Activated T-cell treated with anti-CD3 and anti-CD28 coated beads, Interleukin-2, amount 50 U/mL, for 1 hour (primary cell): ENCODE data around the gene AHI1.
"Not testable (repeated sequence)": the region's sequence is repeated elsewhere in the genome, so short reads cannot be mapped to it uniquely, and the experiment has no call there.

Source experiments
- DNase-seq: peaks from one replicate; pipeline ENCODE4 v3.0.0-alpha.2; 2020

AHI1 gene

DNA sequence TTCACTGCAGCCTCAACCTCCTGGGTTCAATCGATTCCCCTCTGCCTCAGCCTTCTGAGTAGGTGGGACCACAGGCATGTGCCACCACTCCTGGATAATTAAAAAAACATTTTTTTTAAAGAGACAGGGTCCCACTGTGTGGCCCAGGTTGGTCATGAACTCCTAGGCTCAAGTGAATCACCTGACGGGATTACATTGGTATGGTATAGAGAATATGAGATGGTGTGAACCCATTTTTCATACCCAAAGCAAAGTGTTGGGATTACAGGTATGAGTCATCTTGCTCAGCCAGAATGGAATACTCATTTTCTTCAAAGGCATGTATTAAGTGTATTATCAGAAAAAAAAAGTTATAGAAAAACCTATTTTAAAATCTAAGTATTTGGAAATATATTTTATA lies 114.2 kb downstream of the AHI1 start:
- no peak for DNase-seq

DNA sequence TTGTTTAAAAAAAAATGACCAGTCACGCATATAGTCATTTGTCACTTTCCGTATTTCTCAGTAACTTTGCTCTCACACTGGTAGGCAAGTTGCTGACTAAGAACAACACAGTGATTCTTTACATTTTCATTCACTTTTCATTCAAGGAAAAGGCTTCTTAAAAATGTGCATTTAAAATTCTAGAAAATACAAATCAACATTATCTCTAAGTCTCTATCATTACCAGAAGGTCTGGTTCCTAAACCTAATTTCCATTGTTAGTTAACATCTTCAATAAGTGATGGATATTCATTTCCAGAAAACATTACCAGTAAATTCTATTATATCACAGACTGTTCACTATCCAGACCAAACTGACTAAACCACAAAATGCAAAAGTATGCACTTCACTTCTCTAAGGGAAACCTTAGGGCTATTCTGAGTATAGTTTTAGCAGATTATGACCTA lies 115.3 kb downstream of the AHI1 start:
- no peak for DNase-seq

DNA sequence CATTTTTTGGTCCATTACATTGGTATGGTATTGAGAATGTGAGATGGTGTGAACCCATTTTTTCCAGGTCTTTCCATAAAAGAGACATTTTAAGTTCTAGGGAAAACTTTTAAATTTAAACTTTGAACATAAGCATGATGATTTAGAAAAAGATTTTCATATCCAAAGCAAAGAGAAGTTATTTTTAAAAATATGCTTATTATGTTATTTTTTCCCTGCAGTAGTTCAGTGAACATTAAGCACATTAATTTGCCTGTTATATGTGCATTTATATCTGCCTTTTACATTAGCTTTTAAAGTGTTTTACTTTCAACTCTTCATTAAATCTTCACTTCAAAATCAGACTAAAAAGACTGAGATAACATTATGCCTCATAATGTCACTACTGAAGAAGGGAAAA lies 116.7 kb downstream of the AHI1 start:
- DNase-seq = no peak

DNA sequence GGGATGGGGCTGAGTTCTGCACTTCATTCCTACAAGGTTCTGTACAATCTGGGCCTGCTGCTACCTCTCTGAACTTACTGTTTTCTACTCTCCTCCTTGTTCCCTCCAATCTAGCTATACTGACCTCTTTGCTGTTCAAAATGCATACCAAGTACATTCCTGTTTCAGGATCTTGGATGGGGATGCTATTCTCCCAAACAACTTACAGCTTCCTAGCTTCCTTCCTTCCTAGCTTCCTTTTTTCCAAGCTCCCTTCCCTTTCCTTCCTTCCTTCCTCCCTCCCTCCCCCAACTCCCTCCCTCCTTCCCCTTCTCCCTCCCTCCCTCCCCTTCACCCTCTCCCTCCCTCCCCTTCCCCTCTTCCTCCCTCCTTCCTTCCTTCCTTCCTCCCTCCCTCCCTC lies 117.9 kb downstream of the AHI1 start:
- no peak for DNase-seq

DNA sequence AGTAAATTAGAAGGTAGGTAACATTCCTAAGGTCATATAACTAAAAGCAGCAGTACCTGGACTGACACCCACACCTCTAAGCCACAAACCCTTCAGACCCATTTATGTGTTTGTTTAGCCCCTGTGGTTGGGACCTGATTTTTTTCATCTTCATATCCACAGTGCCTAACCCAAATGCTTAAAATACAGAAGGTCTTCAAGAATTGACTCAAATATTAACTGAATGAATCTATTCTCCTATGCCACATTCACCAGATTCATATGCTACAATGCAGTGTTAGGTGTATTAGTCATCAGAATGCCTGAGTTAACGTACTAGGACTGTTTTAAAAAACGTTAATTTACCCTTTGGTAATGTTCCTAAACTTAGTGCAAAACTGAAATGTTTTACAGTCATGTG lies 124.8 kb downstream of the AHI1 start:
- no peak for DNase-seq

DNA sequence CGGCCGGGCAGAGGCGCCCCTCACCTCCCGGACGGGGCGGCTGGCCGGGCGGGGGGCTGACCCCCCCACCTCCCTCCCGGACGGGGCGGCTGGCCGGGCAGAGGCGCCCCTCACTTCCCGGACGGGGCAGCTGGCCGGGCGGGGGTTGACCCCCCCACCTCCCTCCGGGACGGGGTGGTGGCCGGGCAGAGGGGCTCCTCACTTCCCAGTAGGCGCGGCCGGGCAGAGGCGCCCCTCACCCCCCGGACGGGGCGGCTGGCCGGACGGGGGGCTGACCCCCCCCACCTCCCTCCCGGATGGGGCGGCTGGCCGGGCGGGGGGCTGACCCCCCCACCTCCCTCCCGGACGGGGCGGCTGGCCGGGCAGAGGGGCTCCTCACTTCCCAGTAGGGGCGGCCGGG lies 133.9 kb downstream of the AHI1 start:
- not testable (repeated sequence) for DNase-seq

DNA sequence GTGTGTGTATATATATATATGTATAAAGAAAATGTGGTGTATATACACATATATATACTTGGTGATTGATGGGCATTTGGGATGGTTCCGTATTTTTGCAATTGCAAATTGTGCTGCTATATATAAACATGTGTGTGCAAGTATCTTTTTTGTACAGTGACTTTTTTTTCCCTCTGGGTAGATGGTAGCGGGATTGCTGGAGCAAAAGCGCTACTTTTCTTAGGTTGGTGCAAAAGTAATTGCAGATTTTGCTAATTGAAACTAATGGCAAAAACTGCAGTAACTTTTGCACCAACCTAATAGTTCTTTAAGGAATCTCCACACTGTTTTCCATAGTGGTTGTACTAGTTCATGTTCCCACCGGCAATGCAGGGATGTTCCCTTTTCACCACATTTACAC lies 135.4 kb downstream of the AHI1 start:
- DNase-seq = no peak

DNA sequence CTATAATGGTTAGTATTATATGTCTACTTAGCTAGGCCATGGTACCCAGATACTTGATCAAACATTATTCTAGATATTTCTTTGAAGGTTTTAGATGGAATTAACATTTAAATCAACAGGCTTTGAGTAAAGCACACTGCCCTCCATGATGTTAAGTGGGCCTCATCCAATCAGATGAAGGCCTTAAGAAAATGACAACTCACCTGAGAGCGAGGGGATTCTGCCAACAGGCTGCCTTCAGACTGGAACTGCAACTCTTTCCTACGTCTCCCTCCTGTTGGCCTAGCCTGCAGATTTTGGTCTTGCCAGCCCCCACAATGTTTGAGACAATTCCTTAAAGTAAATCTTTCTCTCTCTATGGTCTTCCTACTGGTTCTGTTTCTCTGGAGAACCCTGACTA lies 137.3 kb downstream of the AHI1 start:
- DNase-seq = no peak

DNA sequence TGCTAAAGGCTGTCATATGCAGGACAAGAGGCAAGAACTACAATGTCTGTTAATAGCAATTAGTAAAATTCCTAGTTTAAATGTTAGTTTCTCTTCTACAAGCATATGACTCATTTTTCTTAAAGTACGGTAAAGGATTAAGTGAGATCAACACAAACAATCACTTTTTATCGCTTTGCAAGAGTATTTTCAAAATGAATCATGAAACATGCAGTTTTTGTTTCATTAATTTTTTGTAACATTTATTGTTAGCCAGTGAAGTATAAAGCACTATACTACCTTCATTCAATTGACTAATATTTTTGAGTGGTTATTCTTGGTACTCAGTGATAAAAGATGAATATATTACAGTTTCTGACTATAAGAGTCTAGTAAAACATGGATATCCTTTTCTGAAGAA lies 138.6 kb downstream of the AHI1 start:
- no peak for DNase-seq

DNA sequence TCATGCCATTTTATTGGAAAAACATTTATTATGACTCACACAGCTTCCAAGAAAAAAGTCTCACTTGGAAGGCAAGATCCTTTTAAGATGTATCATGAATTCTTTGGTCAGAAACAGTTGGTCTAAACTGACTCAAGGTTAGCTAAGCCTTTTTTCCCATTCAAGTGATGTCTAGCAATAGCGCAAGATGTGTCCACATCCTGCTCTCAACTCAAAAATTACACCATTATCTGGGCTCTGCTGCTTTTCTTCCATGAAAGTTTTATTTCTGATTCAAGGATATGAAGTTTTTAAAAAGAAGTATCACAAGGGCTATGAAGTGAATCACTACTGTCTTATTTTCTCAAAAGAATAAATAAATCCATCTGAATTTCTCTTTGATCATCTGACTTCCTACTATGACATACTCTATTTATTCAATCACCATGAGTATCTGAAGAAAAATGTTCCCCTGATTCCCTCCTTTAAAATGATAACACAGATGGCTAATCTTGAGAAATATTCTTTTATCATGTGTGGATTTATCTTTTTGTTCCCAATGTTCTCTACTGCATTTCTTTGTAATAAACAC lies 139.2 kb downstream of the AHI1 start:
- DNase-seq = no peak

DNA sequence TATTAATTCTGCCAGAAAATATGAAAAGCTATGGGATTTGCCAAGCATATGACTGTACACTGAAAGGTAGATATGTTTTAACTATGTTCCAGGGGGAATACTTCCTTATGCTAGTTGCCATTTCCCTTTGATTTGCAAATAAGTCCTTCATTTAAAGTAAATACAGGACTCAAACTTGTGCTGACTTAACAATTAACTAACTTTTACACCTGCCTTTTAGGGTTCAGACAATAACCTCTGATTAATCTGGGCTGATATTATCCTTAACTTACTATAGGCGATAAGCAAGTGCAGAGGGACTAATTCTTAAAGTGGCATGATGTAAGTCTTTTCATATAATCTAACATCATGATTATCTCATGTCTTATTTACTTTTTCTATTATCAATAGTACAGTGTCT lies 143.1 kb downstream of the AHI1 start:
- no peak for DNase-seq

DNA sequence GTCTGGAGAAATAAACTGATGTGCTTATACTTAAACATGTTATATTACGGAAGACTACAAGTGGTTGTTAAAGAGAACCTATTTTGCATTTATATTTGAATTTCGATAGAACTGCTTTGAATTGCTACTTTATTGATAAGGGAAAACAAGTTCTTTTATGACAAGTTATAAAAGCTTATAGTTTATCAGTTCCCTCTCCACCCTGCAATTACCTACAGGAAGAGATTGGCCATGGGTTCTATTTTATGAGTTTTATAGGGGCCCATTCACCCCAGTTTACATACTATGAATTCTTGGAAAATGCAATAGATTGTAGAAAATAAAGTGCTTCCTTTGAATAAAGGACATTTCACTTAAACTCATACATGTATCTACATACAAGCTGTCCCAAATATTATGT lies 144.4 kb downstream of the AHI1 start:
- no peak for DNase-seq

DNA sequence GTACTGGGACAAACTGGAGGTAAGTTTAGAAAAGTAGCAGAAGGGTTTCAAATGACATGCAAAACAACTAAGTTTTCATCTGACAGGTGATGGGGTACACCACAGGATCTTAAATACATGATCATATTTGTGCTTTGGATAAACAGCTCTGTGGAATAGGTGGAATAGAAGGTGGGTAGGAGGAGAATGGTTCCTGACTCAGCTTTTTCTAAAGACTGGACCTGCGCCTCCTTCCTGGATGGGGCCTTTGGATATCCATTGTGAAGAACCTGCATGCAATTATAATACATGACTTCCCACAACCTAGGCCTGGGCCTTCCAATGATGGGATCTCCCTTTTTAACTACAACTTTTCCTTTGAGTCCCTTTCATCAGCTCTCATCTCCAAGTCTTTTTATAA lies 145.9 kb downstream of the AHI1 start:
- DNase-seq = no peak

DNA sequence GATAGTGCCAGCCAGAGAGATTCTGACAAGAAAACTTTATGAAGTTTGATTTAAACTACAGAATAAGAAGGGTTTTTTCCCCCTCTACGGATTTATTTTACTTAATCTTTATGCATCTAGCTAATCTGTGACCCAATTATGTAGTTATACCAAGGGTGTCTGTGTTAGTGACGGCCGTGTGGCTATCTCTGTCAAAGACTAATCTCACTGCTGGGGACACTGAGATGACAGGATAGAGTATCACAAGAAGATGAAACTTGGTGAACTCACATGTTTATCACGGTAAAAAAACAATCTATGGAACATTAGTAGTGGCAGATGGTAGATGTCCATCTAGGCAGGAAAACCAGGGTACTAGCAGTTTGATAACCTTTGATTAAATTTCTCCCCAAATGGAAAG lies 149.7 kb downstream of the AHI1 start:
- no peak for DNase-seq

DNA sequence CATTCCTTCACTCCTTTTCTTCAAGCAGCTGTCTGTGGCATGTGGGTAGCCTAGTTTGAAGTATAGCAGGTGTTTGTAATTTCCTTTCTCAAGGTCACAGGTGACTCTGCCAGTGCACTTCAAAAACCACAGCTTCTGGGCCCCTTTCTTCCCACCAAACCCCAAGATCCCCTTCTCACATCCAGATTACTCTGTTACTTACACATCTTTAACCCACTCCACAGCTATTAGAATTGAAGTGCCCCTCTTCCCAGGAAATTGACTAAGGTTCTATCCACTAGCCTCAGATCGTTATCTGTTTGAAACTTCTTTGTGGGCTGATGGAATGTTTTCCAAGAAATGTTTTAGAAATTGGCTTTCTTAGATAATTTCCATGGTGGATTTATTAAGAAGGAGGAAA lies 150.8 kb downstream of the AHI1 start:
- no peak for DNase-seq

DNA sequence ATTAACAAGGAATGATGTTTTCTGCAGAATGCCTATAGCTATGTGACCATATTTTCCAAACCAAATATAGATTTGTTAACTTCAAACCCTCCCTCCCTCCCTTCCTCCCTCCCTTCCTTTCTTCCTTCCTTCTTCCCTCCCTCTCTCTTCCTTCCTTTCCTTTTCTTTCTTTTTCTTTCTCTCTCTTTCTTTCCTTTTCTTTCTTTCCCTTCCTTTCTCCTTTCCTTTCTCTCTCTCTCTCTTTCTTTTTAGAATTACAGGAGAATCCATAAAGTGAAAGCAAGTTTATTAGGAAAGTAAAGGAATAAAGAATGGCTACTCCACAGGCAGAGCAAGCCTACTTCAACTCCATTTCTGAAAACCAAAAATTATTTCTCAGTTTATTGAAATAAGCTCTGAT lies 153.0 kb downstream of the AHI1 start:
- no peak for DNase-seq

DNA sequence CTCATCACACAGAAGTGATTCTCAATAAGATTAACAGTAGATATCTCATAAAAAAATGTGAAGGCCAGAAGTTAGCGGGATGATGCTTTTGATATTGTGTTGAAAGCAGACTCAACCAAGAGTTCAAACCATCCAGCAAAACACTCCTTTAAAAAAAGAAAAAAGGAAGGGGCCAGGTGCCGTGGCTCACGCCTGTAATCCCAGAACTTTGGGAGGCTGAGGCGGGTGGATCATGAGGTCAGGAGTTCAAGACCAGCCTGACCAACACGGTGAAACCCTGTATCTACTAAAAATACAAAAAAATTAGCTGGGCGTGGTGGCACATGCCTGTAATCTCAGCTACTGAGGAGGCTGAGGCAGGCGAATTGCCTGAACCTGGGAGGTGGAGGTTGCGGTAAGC lies 157.6 kb downstream of the AHI1 start:
- DNase-seq = not testable (repeated sequence)

DNA sequence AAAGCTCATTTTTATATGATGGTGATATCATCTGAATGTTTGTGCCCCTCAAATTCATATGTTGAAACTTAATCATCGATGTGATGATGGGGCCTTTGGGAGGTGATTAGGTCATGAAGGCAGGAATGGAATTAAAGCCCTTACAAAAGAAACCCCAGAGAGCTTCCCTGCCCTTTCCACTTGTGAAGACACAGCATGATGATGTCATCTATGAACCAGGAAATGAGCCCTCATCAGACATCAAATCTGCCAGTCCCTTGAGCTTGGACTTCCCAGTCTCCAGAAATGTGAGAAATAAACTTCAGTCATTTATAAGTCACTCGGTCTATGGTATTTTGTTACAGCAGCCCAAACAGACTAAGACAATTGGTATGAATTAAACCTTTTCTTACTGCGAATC lies 163.4 kb downstream of the AHI1 start:
- DNase-seq = no peak

DNA sequence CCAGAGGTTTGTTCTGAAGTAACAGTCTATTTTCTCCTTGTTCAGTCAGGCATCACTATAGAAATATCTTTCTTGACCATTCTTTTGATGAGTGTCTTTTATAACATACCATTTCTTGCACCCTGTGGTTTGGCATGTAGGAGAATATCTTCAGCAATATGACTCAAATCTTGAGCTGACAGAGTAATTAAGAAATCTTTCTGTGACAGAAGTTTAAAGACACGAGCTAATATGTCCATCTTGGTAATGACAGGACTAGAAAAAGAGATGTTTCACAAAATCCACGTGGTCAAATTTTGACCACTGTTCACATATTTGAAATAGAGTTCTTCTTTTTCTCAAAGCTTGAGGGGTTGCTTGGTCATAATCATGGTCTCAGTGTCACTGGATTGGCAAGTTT lies 166.5 kb downstream of the AHI1 start:
- DNase-seq = no peak

DNA sequence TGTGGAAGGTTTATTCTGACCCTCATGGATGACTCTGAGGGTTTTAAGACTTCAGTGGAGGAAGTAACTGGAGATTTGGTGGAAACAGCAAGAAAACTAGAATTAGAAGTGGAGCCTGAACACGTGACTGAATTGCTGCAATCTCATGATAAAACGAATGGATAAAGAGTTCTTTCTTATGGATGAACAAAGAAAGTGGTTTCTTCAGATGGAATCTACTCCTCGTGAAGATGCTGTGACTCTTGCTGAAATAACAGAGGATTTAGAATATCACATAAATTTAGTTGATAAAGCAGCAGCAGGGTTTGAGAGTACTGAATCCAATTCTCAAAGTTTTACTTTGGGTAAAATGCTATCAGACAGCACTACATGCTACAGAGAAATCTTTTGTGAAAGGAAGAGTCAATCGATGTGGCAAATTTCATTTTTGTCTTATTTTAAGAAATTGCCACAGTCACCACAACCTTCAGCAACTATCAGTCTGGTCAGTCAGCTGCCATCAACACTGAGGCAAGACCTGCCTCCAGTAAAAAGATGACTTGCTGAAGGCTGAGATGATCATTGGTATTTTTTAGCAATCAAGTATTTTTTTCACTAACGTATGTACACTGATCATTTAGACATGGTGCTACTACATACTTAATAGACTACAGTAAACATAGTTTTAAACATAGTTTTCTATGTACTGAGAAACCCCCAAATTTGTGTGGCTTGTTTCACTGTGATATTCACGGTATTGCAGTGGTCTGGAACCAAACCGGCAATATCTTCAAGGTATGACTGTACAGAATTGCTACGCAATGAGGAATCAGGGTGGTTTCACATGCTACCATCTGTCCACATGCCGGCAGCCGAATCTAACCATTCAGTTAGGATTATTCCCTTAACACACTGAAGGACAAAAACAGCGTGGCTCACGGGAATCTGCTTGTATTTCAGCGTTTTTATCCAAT lies 167.4 kb downstream of the AHI1 start:
- no peak for DNase-seq

DNA sequence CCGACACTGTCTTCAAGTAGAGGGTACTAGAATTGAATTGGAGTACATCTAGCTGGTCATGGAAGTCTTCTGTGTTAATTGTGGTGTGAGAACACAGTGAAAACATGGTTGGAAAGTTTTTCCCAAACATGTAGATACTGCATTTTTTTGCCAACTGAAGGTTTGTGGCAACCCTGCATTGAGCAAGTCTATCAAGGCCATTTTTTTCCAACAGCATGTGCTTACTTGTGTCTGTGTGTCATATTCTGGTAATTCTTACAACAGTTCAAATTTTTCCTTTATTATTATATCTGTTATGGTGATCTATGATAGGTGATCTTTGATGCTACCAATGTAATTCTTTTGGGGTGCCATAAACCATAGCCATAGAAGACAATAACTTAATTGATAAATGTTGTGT lies 169.4 kb downstream of the AHI1 start:
- no peak for DNase-seq

DNA sequence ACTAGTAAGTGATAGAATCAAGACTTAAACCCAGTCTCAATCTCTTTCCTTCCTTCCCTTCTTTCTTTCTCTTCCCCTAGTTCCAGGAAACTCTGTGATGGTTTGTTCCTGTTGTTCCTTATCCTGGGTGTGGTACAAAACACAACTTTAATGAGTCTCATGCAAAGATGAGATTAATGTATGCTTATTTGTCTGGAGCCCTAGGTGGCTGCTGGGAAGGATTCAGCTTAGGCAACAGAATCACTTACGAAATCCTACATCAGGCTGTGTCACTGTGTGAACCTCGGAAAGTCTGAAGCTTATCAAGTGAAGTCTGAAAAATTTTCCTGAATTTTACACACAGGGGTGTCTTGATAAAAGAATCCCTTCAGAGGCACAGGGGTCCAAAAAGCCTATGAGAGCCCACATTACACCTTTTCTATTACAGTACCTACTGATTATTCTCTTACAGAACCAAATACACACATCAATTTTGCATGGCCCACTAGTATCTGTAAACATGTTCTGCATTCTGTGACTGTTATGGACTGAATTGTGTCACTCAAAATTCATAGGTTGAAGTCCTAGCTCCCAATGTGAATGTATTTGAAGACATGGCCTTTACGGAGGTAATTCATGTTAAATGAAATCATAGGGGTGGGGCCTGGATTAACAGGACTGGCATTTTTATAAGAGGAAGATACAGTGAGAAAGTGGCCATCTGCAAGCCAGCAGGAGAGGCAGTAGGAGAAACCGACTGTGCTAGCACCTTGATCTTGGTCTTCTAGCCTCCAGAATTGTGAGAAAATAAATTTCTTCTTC lies 171.7 kb downstream of the AHI1 start:
- no peak for DNase-seq

DNA sequence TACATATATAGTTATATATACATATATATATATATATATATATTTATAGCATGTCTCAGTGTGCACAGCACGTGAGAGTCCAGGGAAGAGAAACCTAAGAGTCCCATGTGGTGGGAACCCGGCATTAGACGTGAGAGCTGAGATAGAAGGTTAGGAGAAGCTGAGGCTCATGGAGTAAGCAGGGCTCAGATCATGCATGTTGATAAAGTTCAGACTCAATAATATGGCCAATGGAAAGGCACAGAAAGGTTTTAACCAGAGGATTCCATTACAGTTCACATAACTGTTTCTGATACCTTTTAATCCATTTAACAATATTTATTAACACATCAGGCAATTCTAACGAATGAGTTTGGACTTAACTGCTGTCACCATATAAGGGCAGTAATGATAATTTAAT lies 173.0 kb downstream of the AHI1 start:
- no peak for DNase-seq

DNA sequence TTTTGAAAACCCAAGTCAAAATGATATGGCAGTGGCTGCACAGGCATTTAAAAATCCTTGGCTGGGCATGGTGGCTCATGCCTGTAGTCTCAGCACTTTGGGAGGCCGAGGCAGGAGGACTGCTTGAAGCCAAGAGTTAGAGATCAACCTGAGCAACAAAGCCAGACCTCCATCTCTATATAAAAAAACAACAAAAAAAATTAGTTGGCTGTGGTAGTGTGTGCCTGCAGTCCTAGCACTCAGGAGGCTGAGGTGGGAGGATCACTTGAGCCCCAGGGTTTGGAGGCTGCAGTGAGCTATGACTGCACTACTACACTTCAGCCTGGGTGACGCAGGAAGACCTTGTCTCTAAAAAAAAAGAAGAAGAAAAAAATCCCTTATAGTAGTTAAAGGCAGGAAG lies 173.6 kb downstream of the AHI1 start:
- DNase-seq = no peak
